SW480 (cell line): Measurements from ENCODE around the gene CLCF1.
"Not testable (repeated sequence)": the region's sequence is repeated elsewhere in the genome, so short reads cannot be mapped to it uniquely, and the experiment has no call there.

Experiments
- DNase-seq: peaks from one replicate; pipeline ENCODE4 v3.0.0-alpha.2; 2016; ENCODE audit warnings: low spot score

The CLCF1 gene

GRCh38 chr11:67322049-67322448, 51.3 kb downstream of the CLCF1 start:
- DNase-seq = no peak

GRCh38 chr11:67321313-67321871, 52.0 kb downstream of the CLCF1 start:
- no peak for DNase-seq

GRCh38 chr11:67320691-67321090, 52.7 kb downstream of the CLCF1 start:
- DNase-seq = no peak

GRCh38 chr11:67320011-67320410, 53.4 kb downstream of the CLCF1 start:
- no peak for DNase-seq

GRCh38 chr11:67318876-67319275, 54.5 kb downstream of the CLCF1 start:
- DNase-seq = not testable (repeated sequence)

- DNase-seq = no peak
Measured at GRCh38 chr11:67317888-67318555, 55.4 kb downstream of the CLCF1 start.

GRCh38 chr11:67317205-67317887, 56.1 kb downstream of the CLCF1 start:
- peak; percentile 92 for DNase-seq

GRCh38 chr11:67316882-67317204, 56.6 kb downstream of the CLCF1 start:
- DNase-seq = no peak

- no peak for DNase-seq
Measured at GRCh38 chr11:67315325-67315909, 58.0 kb downstream of the CLCF1 start.

GRCh38 chr11:67314218-67314617, 59.2 kb downstream of the CLCF1 start:
- DNase-seq = no peak
